A549 (cell line): ENCODE results near the gene FGFR3. TPM values are rescaled to one million over a fixed set of nuclear protein-coding genes. Genes with fewer than 3 reads are reported as not detected.
"Not testable (repeated sequence)": the region's sequence is repeated elsewhere in the genome, so short reads cannot be mapped to it uniquely, and the experiment has no call there.

Experiments
- ATAC-seq, 2 experiments: fragments of 200-7000 bp in 1 of 2; fragments of >200 bp in 1 of 2; cut with Nextera tagmentation in 1 of 2; cut with Tn5 transposase in 1 of 2; 3 replicates each; pipeline versions ENCODE4 v1.8.0 to v1.9.1; 2018 to 2020; ENCODE audit warnings: mild to moderate bottlenecking in 1 of 2, moderate library complexity in 1 of 2
- CTCF ChIA-PET: fragments of 300-600 bp; sonication (Branson Sonifier 250); formaldehyde crosslinking; extraction: SDS; loops from one replicate; lab custom pipeline; 2021; ENCODE audit warnings: antibody characterized with exemption, inconsistent platforms; lab: Yijun Ruan, JAX
- POLR2A ChIA-PET: fragments of 350-600 bp; formaldehyde crosslinking; extraction: SDS; loops from one replicate; lab custom pipeline; 2021; ENCODE audit warnings: antibody characterized with exemption, inconsistent platforms; lab: Yijun Ruan, JAX
- DNase-seq, 2 experiments: peaks; one replicate each; pipeline versions ENCODE4 v3.0.0 to v3.0.0-alpha.2; 2011 to 2016; ENCODE audit warnings: low read depth in 1 of 2, low spot score in 1 of 2
- FAIRE-seq: peaks from 2 replicates; lab custom pipeline; 2011; peaks lifted over from hg19 to GRCh38; lab: Jason Lieb, UNC
- H3K27ac ChIP-seq, 2 experiments: fragments of >200 bp; sonication (Bioruptor Twin); formaldehyde crosslinking; 3 replicates each; pipeline ENCODE4 v1.5.1; 2016 to 2017
- H3K4me1 ChIP-seq: fragments of >200 bp; sonication (Bioruptor Twin); formaldehyde crosslinking; 3 replicates; pipeline ENCODE4 v1.6.1; 2016
- H3K4me2 ChIP-seq: fragments of >200 bp; sonication (Bioruptor Twin); formaldehyde crosslinking; 3 replicates; pipeline ENCODE4 v1.6.1; 2016
- H3K4me3 ChIP-seq: fragments of >200 bp; sonication (Bioruptor Twin); formaldehyde crosslinking; 3 replicates; pipeline ENCODE4 v1.5.1; 2016
- H3K9me3 ChIP-seq: fragments of >200 bp; sonication (Bioruptor Twin); formaldehyde crosslinking; 3 replicates; pipeline ENCODE4 v1.6.1; 2016
- BHLHE40 ChIP-seq: IDR thresholded peaks from 2 replicates; pipeline ENCODE4 v1.6.1; 2012; ENCODE audit warnings: low read depth, low read length, inconsistent platforms
- CBX8 ChIP-seq: fragments of 200-600 bp; sonication (generic); IDR thresholded peaks from 2 replicates; pipeline ENCODE4 v1.6.1; 2016
- CHD2 ChIP-seq: fragments of 150-350 bp; IDR thresholded peaks from 2 replicates; pipeline ENCODE4 v1.6.1; 2014; ENCODE audit warnings: low read length; ENCODE audit not compliant: partially characterized antibody
- EHF ChIP-seq: fragments of 250-450 bp; sonication (Bioruptor Pico); IDR thresholded peaks from 2 replicates; pipeline ENCODE4 v1.5.0; 2020; ENCODE audit warnings: mild to moderate bottlenecking
- EHMT2 ChIP-seq: fragments of 200-600 bp; sonication (generic); IDR thresholded peaks from 2 replicates; pipeline ENCODE4 v1.6.1; 2016; ENCODE audit warnings: antibody characterized with exemption, low read depth, mild to moderate bottlenecking, moderate library complexity
- FOSB ChIP-seq: fragments of 250-450 bp; sonication (Bioruptor Pico); IDR thresholded peaks from 2 replicates; pipeline ENCODE4 v1.5.0; 2020; ENCODE audit warnings: mild to moderate bottlenecking, moderate library complexity
- FOSL2 ChIP-seq, 2 experiments: fragments of 450-650 bp in 1 of 2; fragments of >200 bp in 1 of 2; sonication (Bioruptor Twin) in 1 of 2; formaldehyde crosslinking; IDR thresholded peaks; 2 replicates each; pipeline versions ENCODE4 v1.5.0 to v1.6.1; 2016 to 2020; ENCODE audit warnings: mild to moderate bottlenecking in 1 of 2, moderate library complexity in 1 of 2
- FOXS1 ChIP-seq: fragments of 250-450 bp; sonication (Bioruptor Pico); IDR thresholded peaks from 2 replicates; pipeline ENCODE4 v1.5.0; 2020; ENCODE audit warnings: mild to moderate bottlenecking, moderate library complexity
- HDAC2 ChIP-seq: fragments of 200-600 bp; sonication (generic); IDR thresholded peaks from 2 replicates; pipeline ENCODE4 v1.6.1; 2016
- HES2 ChIP-seq: fragments of >200 bp; sonication (Bioruptor Twin); formaldehyde crosslinking; IDR thresholded peaks from 2 replicates; pipeline ENCODE4 v1.6.1; 2016
- HMGXB4 ChIP-seq: fragments of 250-450 bp; sonication (Bioruptor Pico); IDR thresholded peaks from 2 replicates; pipeline ENCODE4 v1.5.0; 2021; ENCODE audit warnings: mild to moderate bottlenecking, moderate library complexity, borderline replicate concordance
- HOXB13 ChIP-seq: fragments of 250-450 bp; sonication (Bioruptor Pico); IDR thresholded peaks from 2 replicates; pipeline ENCODE4 v1.5.0; 2020; ENCODE audit warnings: low read depth, mild to moderate bottlenecking, moderate library complexity
- HOXB5 ChIP-seq: fragments of 250-450 bp; sonication (Bioruptor Pico); IDR thresholded peaks from 2 replicates; pipeline ENCODE4 v1.5.0; 2020; ENCODE audit warnings: mild to moderate bottlenecking, moderate library complexity
- JUN ChIP-seq, 2 experiments: fragments of >200 bp; sonication (Bioruptor Twin); formaldehyde crosslinking; IDR thresholded peaks; 2 replicates in 1 of 2; 3 replicates in 1 of 2; pipeline ENCODE4 v1.6.1; 2016 to 2017
- MAFK ChIP-seq: fragments of 450-650 bp; IDR thresholded peaks from 2 replicates; pipeline ENCODE4 v1.6.1; 2014; ENCODE audit not compliant: partially characterized antibody
- MAX ChIP-seq: IDR thresholded peaks from 2 replicates; pipeline ENCODE4 v1.6.1; 2012
- MAZ ChIP-seq: fragments of 150-350 bp; IDR thresholded peaks from 2 replicates; pipeline ENCODE4 v1.6.1; 2014; ENCODE audit warnings: antibody characterized with exemption, low read depth, low read length, borderline replicate concordance
- MYC ChIP-seq: IDR thresholded peaks from 2 replicates; pipeline ENCODE4 v1.6.1; 2012; ENCODE audit warnings: mild to moderate bottlenecking, inconsistent platforms, low read length, improper control_type of control experiment, borderline replicate concordance
- NFE2L2 ChIP-seq: fragments of 150-350 bp; conservative IDR thresholded peaks from 2 replicates; pipeline ENCODE4 v1.6.1; 2014; ENCODE audit warnings: low read length
- NR3C1 ChIP-seq: fragments of >200 bp; sonication (Bioruptor Twin); formaldehyde crosslinking; IDR thresholded peaks from 3 replicates; pipeline ENCODE4 v1.6.1; 2017
- PBX3 ChIP-seq: IDR thresholded peaks from 2 replicates; pipeline ENCODE4 v1.6.1; 2012
- POLR2AphosphoS2 ChIP-seq: conservative IDR thresholded peaks from 2 replicates; pipeline ENCODE4 v1.6.1; 2012; ENCODE audit warnings: low read length, improper control_type of control experiment, inconsistent platforms
- RFX5 ChIP-seq: fragments of 450-650 bp; IDR thresholded peaks from 2 replicates; pipeline ENCODE4 v1.7.1; 2014; ENCODE audit warnings: antibody characterized with exemption, mild to moderate bottlenecking, moderate library complexity
- SMC3 ChIP-seq: fragments of >200 bp; sonication (Bioruptor Twin); formaldehyde crosslinking; IDR thresholded peaks from 3 replicates; pipeline ENCODE4 v1.6.1; 2018; ENCODE audit warnings: inconsistent platforms
- SREBF2 ChIP-seq: fragments of 450-650 bp; IDR thresholded peaks from 2 replicates; pipeline ENCODE4 v1.6.1; 2014; ENCODE audit warnings: mild to moderate bottlenecking, moderate library complexity
- TFCP2L1 ChIP-seq: fragments of 250-450 bp; sonication (Bioruptor Pico); IDR thresholded peaks from 2 replicates; pipeline ENCODE4 v1.5.0; 2021; ENCODE audit warnings: mild to moderate bottlenecking
- USF2 ChIP-seq: fragments of 450-650 bp; IDR thresholded peaks from 2 replicates; pipeline ENCODE4 v1.6.1; 2014; ENCODE audit warnings: antibody characterized with exemption
- ZC3H11A ChIP-seq: fragments of 450-650 bp; IDR thresholded peaks from 2 replicates; pipeline ENCODE4 v1.6.1; 2014; ENCODE audit warnings: antibody characterized with exemption, mild to moderate bottlenecking
- ZSCAN20 ChIP-seq: fragments of 250-450 bp; sonication (Bioruptor Pico); IDR thresholded peaks from 2 replicates; pipeline ENCODE4 v1.8.0; 2022; ENCODE audit warnings: mild to moderate bottlenecking, moderate library complexity
- WGBS: methylation state at CpG from one replicate; pipeline ENCODE4 v1.1.6; 2017; ENCODE audit errors: missing lambda C conversion rate; 5-methylcytosine and 5-hydroxymethylcytosine counted together
- polyA plus RNA-seq, 4 experiments: library from polyadenylated mRNA; depleted of rRNA in 3 of 4; stranded (reverse); fragments of >200 nt; fragmentation: RNase III in 1 of 4; extraction: RNeasy Plus Mini Kit Qiagen cat#74134 plus additional on column Dnase treatment in 1 of 4; gene quantifications; 2 replicates in 3 of 4; 3 replicates in 1 of 4; pipeline ENCODE4 v1.2.3, GENCODE V29; 2011 to 2017

FGFR3 gene
- polyA plus RNA-seq, 2 of the 4 experiments (the other 2 are of a cell fraction), result 1.9 to 4.8 TPM

- Histone ChIP-seq H3K27ac (no peak overlapping the region), H3K9me3 (no peaks in the 10 kb centered on the region), H3K4me3 (no peak overlapping the region), H3K4me1 (no peaks in the 10 kb centered on the region), H3K4me2 (no peak overlapping the region)
- no peak for ATAC-seq
- ChIA-PET CTCF (interaction anchor here (0.8 to 3.2 kb wide), 5 partner anchors 7 to 85 kb away, joined by 3 to 13 read pairs (median 3); no protein-coding TSS in a partner anchor), POLR2A (interaction anchor here (0.5 kb wide), 1 partner anchor 8 kb away, joined by 3 read pairs; no protein-coding TSS in a partner anchor)
- FAIRE-seq, result no peak
- WGBS, result 95% methylated on average over 15 of the region's 21 CpGs
- no peak for DNase-seq
- TF ChIP-seq EHF, result no peak
- no peak for TF ChIP-seq EHMT2
- TF ChIP-seq HOXB5, result no peak
- TF ChIP-seq NR3C1, result no peak
- TF ChIP-seq FOSB (CRISPR knock-in tag), result no peak
- no peak for TF ChIP-seq MYC
- no peak for TF ChIP-seq HOXB13
- TF ChIP-seq HES2, result no peak
- TF ChIP-seq CHD2, result no peak
- no peak for TF ChIP-seq MAX
- no peak for TF ChIP-seq ZSCAN20 (CRISPR knock-in tag)
- TF ChIP-seq MAZ, result no peak
- no peak for TF ChIP-seq HMGXB4
- TF ChIP-seq FOSL2 (IDR thresholded peaks at IDR 0.05), result no peak
- TF ChIP-seq FOSL2 (CRISPR knock-in tag; IDR thresholded peaks at IDR 0.05), result no peak
- TF ChIP-seq CBX8, result no peak
These were observed 41.1 kb downstream of the FGFR3 start for GRCh38 chr4:1834047-1834775.

- CTCF ChIA-PET, result interaction anchor here (1.4 to 3.2 kb wide), 2 partner anchors 26 to 88 kb away, joined by 4 to 11 read pairs; no protein-coding TSS in a partner anchor
- POLR2A ChIA-PET, FAIRE-seq: not testable (repeated sequence)
These were observed 42.7 kb downstream of the FGFR3 start for GRCh38 chr4:1835836-1836235.

GRCh38 chr4:1836650-1837049 is 43.6 kb downstream of the FGFR3 start:
- WGBS, result 86% methylated on average over 7 of the region's 7 CpGs
- ChIA-PET CTCF (interaction anchor here (3.2 kb wide), 1 partner anchor 27 kb away, joined by 11 read pairs; no protein-coding TSS in a partner anchor), POLR2A (no interaction called here)
- Histone ChIP-seq H3K4me1 (no peaks in the 10 kb centered on the region), H3K4me2 (no peak overlapping the region), H3K9me3 (no peaks in the 10 kb centered on the region), H3K27ac (no peak overlapping the region), H3K4me3 (no peak overlapping the region)
- no peak for ATAC-seq
- FAIRE-seq, result no peak
- DNase-seq, result no peak
- TF ChIP-seq FOXS1 (CRISPR knock-in tag), result no peak
- TF ChIP-seq NR3C1, result no peak
- TF ChIP-seq HDAC2, result no peak
- no peak for TF ChIP-seq ZC3H11A
- TF ChIP-seq PBX3, result no peak
- no peak for TF ChIP-seq POLR2AphosphoS2
- no peak for TF ChIP-seq TFCP2L1 (CRISPR knock-in tag)
- TF ChIP-seq NFE2L2, result no peak
- no peak for TF ChIP-seq MAFK
- no peak for TF ChIP-seq HMGXB4
- TF ChIP-seq FOSL2 (IDR thresholded peaks at IDR 0.05), result no peak
- no peak for TF ChIP-seq FOSL2 (CRISPR knock-in tag; IDR thresholded peaks at IDR 0.05)
- TF ChIP-seq SREBF2, result no peak
- TF ChIP-seq BHLHE40, result no peak
- TF ChIP-seq EHMT2, result no peak
- TF ChIP-seq RFX5, result no peak
- TF ChIP-seq SMC3, result no peak
- no peak for TF ChIP-seq USF2
- no peak for TF ChIP-seq CHD2
- TF ChIP-seq JUN (IDR thresholded peaks at IDR 0.05), result no peak

More at GRCh38 chr4:1835836-1836235, 42.7 kb downstream of the FGFR3 start:
- H3K4me2 ChIP-seq, DNase-seq, H3K4me3 ChIP-seq, H3K27ac ChIP-seq, ATAC-seq, H3K4me1 ChIP-seq, H3K9me3 ChIP-seq: not testable (repeated sequence)
- WGBS, result 94% methylated on average over 8 of the region's 8 CpGs
